PC-9 (cell line): ENCODE measurements around the gene AATF.

ENCODE experiments used
- EZH2 ChIP-seq: fragments of 200-600 bp; sonication (generic); IDR thresholded peaks from 2 replicates; pipeline ENCODE4 v1.8.0; 2017; ENCODE audit warnings: antibody characterized with exemption, low read depth
- TF ChIP-seq, protein P1 (sequence below): fragments of 200-600 bp; sonication (generic); conservative IDR thresholded peaks from 2 replicates; pipeline ENCODE4 v1.6.1; 2017; ENCODE audit warnings: mixed run types, antibody characterized with exemption, mild to moderate bottlenecking, moderate library complexity

DNA sequence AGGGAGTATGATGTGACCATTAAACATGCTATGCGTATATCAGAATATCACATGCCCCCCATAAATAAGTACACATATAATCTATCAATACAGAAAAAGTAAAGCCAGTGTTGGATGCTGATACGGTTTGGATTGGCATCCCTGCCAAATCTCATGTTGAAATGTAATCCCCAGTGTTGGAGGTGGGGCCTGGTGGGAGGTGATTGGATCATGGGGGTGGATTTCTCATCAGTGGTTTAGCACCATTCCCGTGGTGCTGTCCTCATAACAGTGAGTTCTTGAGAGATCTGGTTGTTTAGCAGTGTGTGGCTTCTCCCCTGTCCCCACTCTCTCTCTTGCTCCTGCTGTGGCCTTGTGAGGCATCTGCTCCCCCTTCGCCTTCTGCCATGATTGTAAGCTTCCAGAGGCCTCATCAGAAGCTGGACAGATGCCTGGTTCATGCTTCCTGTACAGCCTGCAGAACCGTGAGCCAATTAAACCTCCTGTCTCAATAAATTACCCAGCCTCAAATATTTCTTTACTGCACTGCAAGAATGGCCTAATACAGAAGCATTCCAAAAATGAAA lies 88.9 kb downstream of the AATF start:
- TF ChIP-seq, protein P1, sequence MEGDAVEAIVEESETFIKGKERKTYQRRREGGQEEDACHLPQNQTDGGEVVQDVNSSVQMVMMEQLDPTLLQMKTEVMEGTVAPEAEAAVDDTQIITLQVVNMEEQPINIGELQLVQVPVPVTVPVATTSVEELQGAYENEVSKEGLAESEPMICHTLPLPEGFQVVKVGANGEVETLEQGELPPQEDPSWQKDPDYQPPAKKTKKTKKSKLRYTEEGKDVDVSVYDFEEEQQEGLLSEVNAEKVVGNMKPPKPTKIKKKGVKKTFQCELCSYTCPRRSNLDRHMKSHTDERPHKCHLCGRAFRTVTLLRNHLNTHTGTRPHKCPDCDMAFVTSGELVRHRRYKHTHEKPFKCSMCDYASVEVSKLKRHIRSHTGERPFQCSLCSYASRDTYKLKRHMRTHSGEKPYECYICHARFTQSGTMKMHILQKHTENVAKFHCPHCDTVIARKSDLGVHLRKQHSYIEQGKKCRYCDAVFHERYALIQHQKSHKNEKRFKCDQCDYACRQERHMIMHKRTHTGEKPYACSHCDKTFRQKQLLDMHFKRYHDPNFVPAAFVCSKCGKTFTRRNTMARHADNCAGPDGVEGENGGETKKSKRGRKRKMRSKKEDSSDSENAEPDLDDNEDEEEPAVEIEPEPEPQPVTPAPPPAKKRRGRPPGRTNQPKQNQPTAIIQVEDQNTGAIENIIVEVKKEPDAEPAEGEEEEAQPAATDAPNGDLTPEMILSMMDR: no peak
- TF ChIP-seq EZH2: no peak
